GM21619 (cell line): ENCODE results near the gene ARMS2.

Source experiments
- ATAC-seq: cut with Tn5 transposase; IDR thresholded peaks from one replicate; pipeline ENCODE4 v1.9.1; 2021; ENCODE audit not compliant: unreplicated experiment

The ARMS2 gene

DNA sequence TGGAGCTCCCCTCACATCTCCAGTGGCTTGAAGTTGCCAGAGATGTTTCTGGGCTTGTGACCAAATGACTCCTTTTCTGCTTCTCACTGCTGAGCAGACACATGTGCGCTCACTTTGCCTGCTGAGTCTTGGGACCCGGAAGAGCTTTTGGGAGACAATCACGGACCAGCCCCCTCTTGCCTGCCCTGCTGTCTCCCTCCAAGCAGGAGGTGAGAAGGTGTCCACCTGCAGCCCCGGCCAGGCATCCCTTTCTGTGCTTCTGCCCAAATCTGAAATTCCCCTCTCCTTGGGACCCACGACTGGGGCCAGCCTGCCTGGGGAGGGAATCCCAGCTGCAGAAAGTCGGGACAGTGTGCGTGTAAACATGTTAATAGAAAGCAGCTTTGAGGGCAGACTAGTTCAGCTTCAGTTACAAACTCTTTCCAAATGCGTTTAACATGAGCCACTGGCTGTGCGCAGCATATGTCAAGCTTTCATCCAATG lies 38.6 kb downstream of the ARMS2 start:
- ATAC-seq, result no peak

DNA sequence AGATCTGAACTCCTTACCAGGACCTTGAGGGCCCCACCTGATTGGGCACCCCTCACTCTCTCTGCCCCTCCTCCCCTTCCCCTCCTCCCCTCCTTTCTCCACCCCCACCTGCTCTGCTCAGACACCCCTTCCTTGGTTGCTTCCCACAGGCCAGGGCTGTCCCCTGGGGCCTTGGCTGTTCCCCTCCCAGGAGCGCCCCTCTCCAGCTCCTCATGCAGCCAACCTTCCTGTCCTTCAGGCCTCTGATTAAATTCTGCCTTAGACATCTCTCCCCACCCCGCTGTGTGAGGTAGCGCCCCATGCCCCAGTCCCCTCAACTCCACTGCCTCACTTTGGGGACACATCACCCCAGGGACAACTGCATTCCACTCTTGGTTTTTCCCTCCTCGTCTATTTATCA lies 39.3 kb downstream of the ARMS2 start:
- ATAC-seq, result no peak

GRCh38 chr10:122494173-122494820 lies 39.8 kb downstream of the ARMS2 start:
- ATAC-seq, result no peak

- ATAC-seq, result no peak
Measured at GRCh38 chr10:122494833-122495232, 40.4 kb downstream of the ARMS2 start.

GRCh38 chr10:122495406-122496340 lies 41.2 kb downstream of the ARMS2 start:
- no peak for ATAC-seq

- no peak for ATAC-seq
Measured at GRCh38 chr10:122497241-122497640, 42.8 kb downstream of the ARMS2 start.

DNA sequence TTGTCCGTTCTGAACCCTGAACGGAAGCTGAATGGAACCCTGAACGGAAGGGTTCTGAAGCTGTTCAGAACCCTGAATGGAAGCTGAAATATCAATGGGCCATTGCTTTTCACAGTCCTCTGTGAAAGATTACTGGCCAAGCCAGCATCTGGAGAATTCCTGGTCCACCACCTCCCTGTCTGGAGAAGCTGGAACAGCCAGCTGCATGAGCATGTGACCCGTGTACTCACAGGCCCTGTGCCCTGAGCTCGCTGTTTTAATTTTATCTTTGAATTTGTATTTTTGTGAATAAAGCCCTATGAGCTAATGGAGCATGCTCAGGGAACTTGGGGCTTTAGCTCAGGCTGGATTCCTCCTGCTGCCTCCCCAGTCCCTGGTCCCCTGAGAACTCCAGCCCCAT lies 44.1 kb downstream of the ARMS2 start:
- no peak for ATAC-seq

DNA sequence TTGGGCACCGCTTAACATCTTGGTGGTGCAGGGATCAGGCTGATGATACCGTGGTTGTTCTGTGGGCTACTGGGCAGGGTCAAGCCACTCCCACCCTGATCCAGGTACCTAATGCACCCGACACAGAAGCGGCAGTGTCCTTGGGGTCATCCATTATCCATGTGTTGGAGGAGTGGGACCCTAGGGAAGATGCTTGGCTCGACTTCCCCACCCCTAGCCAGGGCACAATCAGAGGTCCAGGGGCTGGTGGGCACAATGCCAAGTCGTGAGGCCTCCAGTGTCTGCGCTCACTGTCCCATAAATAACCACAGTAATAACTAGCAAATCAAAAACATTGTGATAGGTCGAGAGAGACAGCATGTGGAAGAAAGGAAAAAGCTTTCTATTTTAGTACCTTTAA lies 44.6 kb downstream of the ARMS2 start:
- ATAC-seq, result no peak

GRCh38 chr10:122499491-122499941 lies 45.1 kb downstream of the ARMS2 start:
- no peak for ATAC-seq

DNA sequence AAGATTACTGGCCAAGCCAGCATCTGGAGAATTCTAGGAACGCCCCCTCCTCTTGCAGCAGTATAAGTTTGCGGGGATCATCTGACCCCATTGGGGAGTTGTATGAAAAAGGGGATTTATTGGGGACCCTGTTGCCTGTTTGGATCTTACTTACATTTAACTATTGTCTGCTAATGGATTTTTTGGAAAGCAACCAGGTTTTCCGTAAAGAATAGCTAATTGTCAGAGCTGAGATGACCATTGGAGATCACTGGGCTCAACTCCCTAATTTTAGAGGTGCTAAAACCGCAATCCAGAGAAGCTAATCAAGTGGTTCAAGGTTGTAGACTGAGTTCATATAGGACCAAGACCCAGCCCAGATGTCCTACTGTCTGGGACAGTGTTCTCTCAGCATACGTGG lies 45.7 kb downstream of the ARMS2 start:
- ATAC-seq, result no peak

DNA sequence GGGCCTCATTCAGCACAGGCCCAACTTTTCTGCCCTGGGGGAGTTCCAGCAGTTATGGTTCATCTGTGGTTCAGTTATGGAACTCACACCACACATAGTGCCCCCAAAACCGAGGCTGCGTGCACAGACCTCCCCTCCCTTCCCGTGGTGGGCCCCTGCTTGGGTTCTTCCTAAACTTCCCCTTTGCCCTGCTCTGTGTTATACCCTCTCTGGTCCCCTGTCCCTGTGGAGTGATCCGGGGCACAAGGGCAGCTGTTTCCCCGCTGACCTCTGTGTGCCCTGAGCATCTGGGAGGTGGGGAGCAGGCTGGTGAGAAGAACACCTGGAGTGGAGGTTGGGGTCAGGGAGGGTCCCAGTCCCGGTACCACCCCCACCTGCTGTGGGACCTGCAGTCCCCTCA lies 46.3 kb downstream of the ARMS2 start:
- ATAC-seq, result no peak

GRCh38 chr10:122503012-122503411 lies 48.6 kb downstream of the ARMS2 start:
- no peak for ATAC-seq

- no peak for ATAC-seq
Measured at GRCh38 chr10:122503886-122504609, 49.6 kb downstream of the ARMS2 start.

- ATAC-seq, result no peak
Measured at GRCh38 chr10:122504610-122504950, 50.1 kb downstream of the ARMS2 start.

DNA sequence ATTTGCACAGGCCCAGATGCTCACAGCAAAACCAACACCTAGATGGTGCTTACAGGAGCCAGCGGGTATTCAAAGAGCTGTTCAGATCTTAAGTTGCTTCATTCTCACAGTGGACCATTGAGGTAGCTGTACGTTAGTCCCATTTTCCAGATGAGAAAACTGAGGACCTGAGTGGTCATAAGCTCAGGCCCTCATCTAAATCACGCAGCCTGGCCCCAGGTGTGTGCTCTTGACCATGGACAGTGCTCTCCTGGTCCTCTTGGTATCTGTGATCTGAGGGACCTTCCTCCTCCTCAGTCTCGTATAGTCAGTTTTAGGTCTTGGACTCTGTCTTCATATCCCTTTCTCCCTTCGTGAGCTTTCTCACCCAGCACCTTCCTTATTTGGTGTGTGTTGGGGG lies 50.6 kb downstream of the ARMS2 start:
- no peak for ATAC-seq

- ATAC-seq, result no peak
Measured at GRCh38 chr10:122505885-122506645, 51.6 kb downstream of the ARMS2 start.
